GM21367 (cell line): ENCODE measurements around the gene GOSR2.
"Not testable (repeated sequence)": the region's sequence is repeated elsewhere in the genome, so short reads cannot be mapped to it uniquely, and the experiment has no call there.

Experiments used
- ATAC-seq: cut with Tn5 transposase; IDR thresholded peaks from one replicate; pipeline ENCODE4 v1.9.1; 2021; ENCODE audit not compliant: unreplicated experiment

The GOSR2 gene

GRCh38 chr17:46892192-46892703 lies 30.7 kb upstream of the GOSR2 start:
- ATAC-seq: no peak

DNA sequence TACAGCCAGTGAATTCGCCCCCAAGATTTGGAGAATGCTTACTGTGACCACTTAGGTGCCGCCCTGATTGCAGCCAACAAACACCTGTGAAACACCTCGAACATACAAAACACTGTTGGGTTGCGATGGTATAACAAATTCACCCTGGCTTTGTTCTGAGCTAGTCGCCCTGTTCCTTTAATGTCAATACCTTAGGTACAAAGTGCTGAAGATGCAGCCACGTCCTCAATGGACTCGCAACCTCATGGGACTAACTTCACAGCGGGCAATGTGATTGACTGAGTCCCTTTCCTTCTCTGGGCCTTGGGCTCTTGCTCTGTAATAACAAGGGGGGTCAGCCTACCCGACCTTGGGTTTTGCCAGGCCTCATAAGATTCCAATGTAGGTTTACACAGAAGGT lies 28.9 kb upstream of the GOSR2 start:
- no peak for ATAC-seq

- ATAC-seq: no peak
Measured at GRCh38 chr17:46894476-46895151, 28.3 kb upstream of the GOSR2 start.

DNA sequence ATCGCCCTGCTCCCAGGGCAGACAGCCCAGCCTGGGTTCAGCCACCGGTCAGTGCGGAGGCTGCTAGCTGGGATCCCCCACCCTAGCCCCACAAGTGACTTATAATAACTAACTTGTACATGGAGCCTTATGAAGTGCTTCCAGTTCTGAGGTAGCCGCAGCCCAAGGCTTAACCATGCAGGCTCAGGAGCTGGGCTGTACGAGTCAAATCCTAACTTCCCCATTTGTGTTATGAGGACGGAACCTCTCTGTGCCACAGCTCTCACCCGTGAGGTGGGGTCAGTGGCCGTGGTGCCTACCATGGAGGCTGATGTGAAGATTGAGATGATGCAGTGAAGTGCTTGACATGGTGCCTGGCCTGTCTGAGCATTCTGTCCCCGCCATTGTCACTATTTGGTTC lies 27.8 kb upstream of the GOSR2 start:
- ATAC-seq: no peak

- ATAC-seq: no peak
Measured at GRCh38 chr17:46896991-46897390, 26.0 kb upstream of the GOSR2 start.

DNA sequence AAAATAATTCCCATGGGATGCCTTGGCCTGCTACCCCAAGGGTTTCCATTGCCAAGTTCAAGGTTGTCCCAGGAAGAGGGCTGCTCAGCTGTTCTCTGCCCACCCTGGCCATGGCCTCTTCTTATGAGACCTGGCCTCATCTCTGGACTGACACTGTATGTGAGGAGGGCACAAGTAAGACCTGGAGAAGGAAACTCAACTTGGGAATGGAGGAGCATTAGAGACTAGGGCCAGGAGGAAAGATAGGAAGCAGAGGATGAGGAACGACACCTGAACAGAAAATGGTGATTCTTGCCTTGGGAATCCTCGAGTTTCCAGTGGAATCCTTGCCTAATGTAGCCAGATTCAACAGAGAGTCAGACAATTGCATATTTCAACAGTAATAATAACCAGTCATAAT lies 24.6 kb upstream of the GOSR2 start:
- ATAC-seq: no peak

- no peak for ATAC-seq
Measured at GRCh38 chr17:46898860-46899259, 24.1 kb upstream of the GOSR2 start.

DNA sequence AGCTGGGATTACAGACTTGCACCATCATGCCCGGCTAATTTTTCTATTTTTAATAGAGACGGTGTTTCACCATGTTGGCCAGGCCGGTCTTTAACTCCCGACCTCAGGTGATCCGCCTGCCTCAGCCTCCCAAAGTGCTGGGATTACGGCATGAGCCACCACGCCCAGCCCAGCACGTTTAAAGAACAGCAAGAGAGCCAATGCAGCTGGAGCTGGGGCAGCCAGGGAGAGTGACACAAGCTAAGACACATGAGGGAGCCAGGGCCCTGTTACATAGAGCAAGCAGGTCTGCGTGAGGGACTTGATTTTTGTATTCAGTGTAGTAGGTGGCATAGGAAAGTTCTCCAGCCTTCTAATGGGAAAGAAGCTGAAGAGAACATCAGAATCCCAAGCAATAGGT lies 21.7 kb upstream of the GOSR2 start:
- ATAC-seq: no peak

- ATAC-seq: no peak
Measured at GRCh38 chr17:46903762-46904672, 18.9 kb upstream of the GOSR2 start.

DNA sequence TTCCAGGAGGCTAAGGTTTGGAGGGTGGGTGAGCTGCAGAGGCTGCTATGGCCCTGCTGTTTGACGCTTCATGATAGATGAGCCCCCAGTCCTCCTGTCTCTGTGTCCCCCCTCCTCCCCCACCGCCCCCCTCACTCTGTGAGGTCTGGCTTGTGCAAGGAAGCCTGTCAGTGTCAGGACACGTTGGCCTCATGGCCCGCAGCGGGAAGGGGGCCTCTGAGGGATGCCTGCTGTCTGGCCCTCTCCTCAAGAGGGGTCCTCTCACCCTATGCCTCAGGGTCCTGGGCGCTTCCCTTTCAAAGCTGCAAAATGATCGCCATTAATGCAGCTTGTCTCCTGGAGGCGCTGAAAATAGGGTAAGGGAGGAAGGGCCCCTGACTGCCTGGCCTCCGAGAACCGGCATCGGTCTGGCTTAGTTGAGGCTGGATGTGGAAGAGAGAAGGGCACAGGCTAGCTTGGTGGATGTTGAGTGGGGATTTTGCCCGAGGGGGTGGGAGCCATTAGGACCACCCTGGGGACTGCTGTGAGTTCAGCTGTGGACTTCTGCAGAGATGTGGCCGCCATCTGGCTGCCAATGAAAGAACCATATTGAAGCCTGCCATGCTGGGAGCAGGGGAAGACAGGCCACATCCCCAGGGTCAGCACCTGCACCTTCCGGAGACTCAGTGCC lies 14.8 kb upstream of the GOSR2 start:
- ATAC-seq: no peak

- no peak for ATAC-seq
Measured at GRCh38 chr17:46910179-46910927, 12.6 kb upstream of the GOSR2 start.

DNA sequence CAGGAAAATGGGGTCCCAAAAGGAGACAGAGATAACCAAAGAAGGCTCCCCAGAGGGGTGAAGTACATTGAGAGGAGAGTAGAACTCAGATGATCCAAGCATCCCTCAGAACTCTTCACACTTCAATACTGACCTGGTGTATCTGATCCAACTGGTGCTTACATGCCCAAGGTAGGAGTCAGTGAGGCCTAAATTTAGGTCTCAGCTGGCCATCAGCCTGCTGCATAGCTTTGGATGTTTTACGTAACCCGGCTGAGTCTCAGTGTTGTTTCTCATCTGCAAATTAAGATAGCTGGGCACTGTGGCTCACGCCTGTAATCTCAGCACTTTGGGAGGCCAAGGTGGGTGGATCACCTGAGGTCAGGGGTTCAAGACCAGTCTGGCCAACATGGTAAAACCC lies 11.6 kb upstream of the GOSR2 start:
- ATAC-seq: no peak

- ATAC-seq: no peak
Measured at GRCh38 chr17:46915596-46915995, 7.4 kb upstream of the GOSR2 start.

DNA sequence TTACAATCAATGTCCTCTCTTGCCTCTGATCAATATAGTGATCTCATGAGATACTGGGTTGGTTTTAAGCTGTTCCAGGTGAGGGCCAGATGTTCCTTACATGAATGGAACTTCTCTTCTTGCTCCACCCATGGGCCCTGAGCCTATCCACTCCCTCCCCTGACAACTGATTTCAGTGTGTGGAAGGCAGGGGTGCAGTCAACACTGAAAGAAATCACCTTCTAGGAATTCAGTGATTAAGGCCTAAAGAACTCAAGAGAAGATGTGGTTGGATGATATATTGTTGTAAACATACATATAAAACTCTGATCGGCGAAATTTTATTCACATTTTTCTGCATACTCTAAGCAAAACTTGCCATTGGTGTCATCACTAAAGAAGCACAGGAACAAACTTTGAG lies 6.7 kb upstream of the GOSR2 start:
- ATAC-seq: no peak

DNA sequence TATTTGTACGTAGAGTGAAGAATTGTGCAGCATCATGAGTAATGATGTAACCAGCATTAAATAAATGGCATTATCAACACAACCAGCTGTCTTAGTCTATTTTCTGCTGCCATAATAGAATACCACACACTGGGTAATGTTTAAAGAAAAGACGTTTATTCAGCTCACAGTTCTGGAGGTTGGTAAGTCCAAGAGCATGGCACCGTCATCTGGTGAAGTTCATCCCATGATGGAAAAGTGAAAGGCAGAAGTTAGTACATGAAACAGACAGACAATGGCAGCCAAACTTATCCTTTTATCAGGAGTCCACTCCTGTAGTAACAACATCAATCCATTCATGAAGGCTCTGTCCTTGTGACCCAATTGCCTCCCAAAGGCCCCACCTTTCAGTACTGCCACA lies 6.3 kb upstream of the GOSR2 start:
- ATAC-seq: no peak

DNA sequence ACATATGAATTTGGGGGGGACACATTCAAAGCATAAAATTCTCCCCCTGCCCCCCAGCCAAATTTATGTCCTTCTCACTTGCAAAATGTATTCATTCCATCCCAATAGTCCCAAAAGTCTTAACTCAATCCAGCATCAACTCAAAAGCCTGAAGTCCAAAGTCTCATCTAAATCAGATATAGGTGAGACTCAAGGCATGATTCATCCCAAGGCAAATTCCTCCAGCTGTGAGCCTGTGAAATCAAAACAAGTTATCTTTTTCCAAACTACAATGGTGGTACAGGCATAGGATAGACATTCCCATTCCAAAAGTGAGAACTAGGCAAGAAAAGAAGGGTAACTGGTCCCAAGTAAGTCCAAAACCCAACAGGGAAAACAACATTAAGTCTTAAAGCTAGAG lies 5.9 kb upstream of the GOSR2 start:
- ATAC-seq: no peak

GRCh38 chr17:46917516-46917915 lies 5.4 kb upstream of the GOSR2 start:
- no peak for ATAC-seq

GRCh38 chr17:46921962-46922361 lies 998 bp upstream of the GOSR2 start:
- not testable (repeated sequence) for ATAC-seq

DNA sequence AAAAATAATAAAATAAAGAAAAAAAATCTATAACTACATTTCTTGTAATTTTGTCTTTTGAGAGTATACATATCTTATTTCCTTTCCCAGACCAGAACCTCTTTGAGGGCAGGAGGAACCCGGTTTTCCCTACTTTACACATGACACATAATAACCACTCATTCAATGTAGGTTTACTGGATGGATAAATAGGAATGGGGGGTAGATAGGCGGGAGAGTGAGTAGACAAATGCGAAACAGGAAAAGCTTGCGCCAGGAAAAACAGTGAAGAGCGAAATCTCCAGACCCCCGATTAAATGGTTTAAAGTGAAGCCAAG lies 515 bp upstream of the GOSR2 start:
- ATAC-seq: no peak

DNA sequence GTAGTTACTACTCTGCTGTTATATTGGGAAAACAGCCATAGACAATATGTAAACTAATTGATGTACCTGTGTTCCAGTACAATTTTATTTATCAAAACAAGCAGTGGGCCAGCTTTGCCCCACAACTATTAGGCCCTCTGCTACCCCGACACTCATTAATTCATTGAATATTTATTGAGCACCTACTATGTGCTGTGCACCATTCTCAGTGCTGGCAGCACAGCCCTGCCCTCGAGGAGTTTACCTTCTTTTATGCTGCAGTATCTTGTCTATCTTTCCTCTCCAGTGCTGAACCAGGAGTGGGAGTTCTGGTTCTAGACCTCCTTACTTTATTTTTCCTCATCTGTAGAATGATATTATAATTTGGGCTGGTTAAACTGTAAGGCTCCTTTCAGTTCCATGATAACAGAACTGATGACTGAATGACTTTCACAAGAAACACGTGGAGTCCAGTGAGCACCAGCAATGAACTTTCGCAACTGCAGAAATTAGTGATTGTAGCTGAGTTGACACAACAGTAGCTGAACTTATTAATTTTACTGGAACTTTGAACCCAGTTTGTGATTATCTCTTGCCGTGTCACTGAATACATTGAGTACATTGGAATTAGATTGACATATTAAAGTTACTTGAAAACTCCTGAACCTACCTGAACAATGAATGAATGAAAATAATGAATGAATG lies 2.4 kb downstream of the GOSR2 start:
- no peak for ATAC-seq
